Peyer's patch (tissue), 4 donors: ENCODE measurements around the gene SPATA3. TPM values are rescaled to one million over a fixed set of nuclear protein-coding genes. Genes with fewer than 3 reads are reported as not detected.
"Not testable (repeated sequence)": the region's sequence is repeated elsewhere in the genome, so short reads cannot be mapped to it uniquely, and the experiment has no call there.

Experiments
- DNase-seq, 3 donors: peaks; one replicate each; pipeline ENCODE4 v3.0.0-alpha.2; 2017 to 2019
- H3K27ac ChIP-seq, 4 donors: fragments of 200-600 bp; sonication (generic); one replicate each; pipeline ENCODE4 v1.5.1; 2016 to 2019
- H3K27me3 ChIP-seq, 2 donors: fragments of 200-600 bp; sonication (generic); one replicate each; pipeline ENCODE4 v1.5.1; 2019
- H3K36me3 ChIP-seq, 3 donors: fragments of 200-600 bp; sonication (generic); one replicate each; pipeline ENCODE4 v1.5.1; 2016 to 2019
- H3K4me1 ChIP-seq, 4 donors: fragments of 200-600 bp; sonication (generic); one replicate each; pipeline ENCODE4 v1.5.1; 2016 to 2019
- H3K4me3 ChIP-seq, 4 donors: fragments of 200-600 bp; sonication (generic); 1 replicate in 3 of 4; 2 replicates in 1 of 4; pipeline ENCODE4 v1.5.1; 2016 to 2019; ENCODE audit warnings: mild to moderate bottlenecking in 1 of 4
- H3K9me3 ChIP-seq, 4 donors: fragments of 200-600 bp; sonication (generic); one replicate each; pipeline ENCODE4 v1.5.1; 2016 to 2019; ENCODE audit warnings: mild to moderate bottlenecking in 1 of 4
- CTCF ChIP-seq, 6 experiments: fragments of 450-650 bp in 4 of 6; fragments of 200-600 bp in 2 of 6; sonication (generic) in 1 of 6; IDR thresholded peaks; one replicate each; pipeline ENCODE4 v1.5.1; 2017 to 2019; ENCODE audit warnings: antibody characterized with exemption in 6 of 6, mild to moderate bottlenecking in 3 of 6, moderate library complexity in 1 of 6
- POLR2A ChIP-seq, 2 donors: fragments of 450-650 bp; IDR thresholded peaks; one replicate each; pipeline ENCODE4 v1.5.1; 2017; ENCODE audit warnings: antibody characterized with exemption in 2 of 2, mild to moderate bottlenecking in 2 of 2, moderate library complexity in 2 of 2
- total RNA-seq, 4 donors: library from RNA; depleted of rRNA; stranded (reverse); fragments of >200 nt; gene quantifications; one replicate each; pipeline ENCODE4 v1.1.0, GENCODE V29; 2016

Gene SPATA3
- total RNA-seq, 4 donors from 2014 or later: not detected

GRCh38 chr2:231018184-231018583 is 22.3 kb downstream of the SPATA3 start:
- DNase-seq: no peak
- Histone ChIP-seq H3K27ac (no peak overlapping the region), H3K9me3 (no peaks in the 10 kb centered on the region), H3K36me3 (no peaks in the 10 kb centered on the region), H3K27me3 (no peaks in the 10 kb centered on the region), H3K4me1 (no peaks in the 10 kb centered on the region), H3K4me3 (no peak overlapping the region)
- TF ChIP-seq CTCF (IDR thresholded peaks at IDR 0.05) (no peak), POLR2A (IDR thresholded peaks at IDR 0.05) (no peak)

GRCh38 chr2:231025059-231025458 is 29.1 kb downstream of the SPATA3 start:
- not testable (repeated sequence) for H3K4me1 ChIP-seq, H3K4me3 ChIP-seq, DNase-seq, H3K27me3 ChIP-seq, H3K27ac ChIP-seq, H3K36me3 ChIP-seq, H3K9me3 ChIP-seq

- Histone ChIP-seq H3K4me1 (no peaks in the 10 kb centered on the region), H3K27ac (no peak overlapping the region), H3K36me3 (no peaks in the 10 kb centered on the region), H3K4me3 (no peak overlapping the region), H3K9me3 (no peaks in the 10 kb centered on the region), H3K27me3 (no peaks in the 10 kb centered on the region)
- DNase-seq: no peak
- TF ChIP-seq CTCF (IDR thresholded peaks at IDR 0.05) (no peak), POLR2A (IDR thresholded peaks at IDR 0.05) (no peak)
These were observed 33.0 kb downstream of the SPATA3 start for GRCh38 chr2:231028889-231029288.

GRCh38 chr2:231029563-231029962 is 33.6 kb downstream of the SPATA3 start:
- no peak for DNase-seq

GRCh38 chr2:231030725-231031124 is 34.8 kb downstream of the SPATA3 start:
- Histone ChIP-seq H3K9me3 (no peaks in the 10 kb centered on the region), H3K36me3 (no peaks in the 10 kb centered on the region), H3K27me3 (peaks cover 0 to 2% of the 10 kb centered on the region in 2 donors), H3K27ac (no peak overlapping the region), H3K4me3 (no peak overlapping the region), H3K4me1 (no peaks in the 10 kb centered on the region)
- DNase-seq: no peak
- TF ChIP-seq CTCF (IDR thresholded peaks at IDR 0.05) (no peak), POLR2A (IDR thresholded peaks at IDR 0.05) (no peak)

More at GRCh38 chr2:231029563-231029962, 33.6 kb downstream of the SPATA3 start:
- Histone ChIP-seq H3K27me3 (no peaks in the 10 kb centered on the region), H3K27ac (no peak overlapping the region), H3K36me3 (no peaks in the 10 kb centered on the region), H3K9me3 (no peaks in the 10 kb centered on the region), H3K4me3 (no peak overlapping the region), H3K4me1 (no peaks in the 10 kb centered on the region)
- TF ChIP-seq POLR2A (IDR thresholded peaks at IDR 0.05): no peak
- no peak for TF ChIP-seq CTCF (IDR thresholded peaks at IDR 0.05)

- H3K4me1 ChIP-seq: peaks cover 0 to 3% (median 0%) of the 10 kb centered on the region in 4 donors
- TF ChIP-seq CTCF (IDR thresholded peaks at IDR 0.05) (no peak), POLR2A (IDR thresholded peaks at IDR 0.05) (no peak)
- H3K4me3 ChIP-seq: no peak overlapping the region
- H3K27ac ChIP-seq: no peak overlapping the region
- H3K9me3 ChIP-seq: no peaks in the 10 kb centered on the region
- no peaks in the 10 kb centered on the region for H3K36me3 ChIP-seq
- DNase-seq: no peak
- H3K27me3 ChIP-seq: peaks cover 0 to 4% of the 10 kb centered on the region in 2 donors
These were observed 36.7 kb downstream of the SPATA3 start for GRCh38 chr2:231032575-231033140.
